Stimulated activated CD8-positive, alpha-beta memory T cell treated with anti-CD3 and anti-CD28 coated beads, Interleukin-4, amount 100 ng/mL, for 48 hours (primary cell): Measurements from ENCODE around the gene ZNF358.

Source experiments
- DNase-seq: peaks from one replicate; pipeline ENCODE4 v3.0.0-alpha.2; 2020

The ZNF358 gene

DNA sequence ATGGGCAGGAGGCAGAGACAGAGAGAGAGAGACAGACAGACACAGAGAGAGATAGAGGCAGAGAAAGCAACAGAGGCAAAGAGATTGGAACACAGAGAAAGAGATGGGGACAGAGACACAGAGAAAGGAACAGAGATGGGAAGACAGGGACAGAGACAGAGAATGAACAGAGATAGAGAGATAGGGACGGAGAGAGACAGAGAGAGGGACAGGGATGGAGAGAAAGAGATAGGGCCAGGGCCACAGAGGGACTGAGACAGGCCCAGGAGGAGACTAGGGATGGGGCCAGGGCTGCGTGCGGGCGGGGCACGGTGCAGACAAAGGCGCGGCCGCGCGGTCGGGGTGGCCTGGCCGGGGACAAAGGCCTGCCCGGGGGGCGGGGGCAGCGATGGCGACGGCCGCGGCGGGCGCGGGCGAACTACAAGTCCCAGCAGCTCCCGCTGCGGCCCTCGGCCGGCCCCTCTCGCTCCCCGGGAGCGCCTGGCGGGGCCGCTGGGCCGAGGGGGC is at the start of gene ZNF358:
Gene ZNF358, plus strand, starts transcription at position 459 of the 507 bp plus-strand sequence. CDS start 3,140 bp downstream, outside the sequence.
- peak; percentile 67 for DNase-seq

DNA sequence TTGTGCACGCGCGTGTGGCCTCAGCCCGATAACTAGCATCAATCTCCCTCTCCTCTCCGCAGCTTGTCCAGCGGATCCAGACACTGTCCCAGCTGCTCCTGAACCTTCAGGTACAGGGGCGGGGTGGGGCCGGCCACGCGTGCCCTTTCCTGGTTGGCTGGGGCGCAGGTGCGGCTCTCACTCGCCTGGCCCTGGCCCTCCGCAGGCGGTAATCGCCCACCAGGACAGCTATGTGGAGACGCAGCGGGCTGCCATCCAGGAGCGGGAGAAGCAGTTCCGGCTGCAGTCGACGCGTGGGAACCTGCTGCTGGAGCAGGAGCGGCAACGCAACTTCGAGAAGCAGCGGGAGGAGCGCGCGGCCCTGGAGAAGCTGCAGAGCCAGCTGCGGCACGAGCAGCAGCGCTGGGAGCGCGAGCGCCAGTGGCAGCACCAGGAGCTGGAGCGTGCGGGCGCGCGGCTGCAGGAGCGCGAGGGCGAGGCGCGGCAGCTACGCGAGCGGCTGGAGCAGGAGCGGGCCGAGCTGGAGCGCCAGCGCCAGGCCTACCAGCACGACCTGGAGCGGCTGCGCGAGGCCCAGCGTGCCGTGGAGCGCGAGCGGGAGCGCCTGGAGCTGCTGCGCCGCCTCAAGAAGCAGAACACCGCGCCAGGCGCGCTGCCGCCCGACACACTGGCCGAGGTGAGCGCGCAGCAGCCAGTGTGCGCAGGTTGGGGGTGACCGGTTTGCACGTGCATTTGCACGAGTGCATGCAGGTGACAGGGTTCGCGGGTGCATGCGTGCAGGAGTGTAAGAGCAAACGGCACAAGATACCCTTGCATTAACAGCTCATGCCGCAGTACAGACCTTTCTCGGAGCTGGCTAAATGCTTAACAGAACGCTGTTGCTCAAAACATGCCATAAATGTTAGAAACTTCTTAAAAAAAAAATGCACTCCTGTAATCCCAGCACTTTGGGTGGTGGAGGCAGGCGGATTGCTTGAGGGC is 48.6 kb upstream of the ZNF358 start:
- DNase-seq = no peak

DNA sequence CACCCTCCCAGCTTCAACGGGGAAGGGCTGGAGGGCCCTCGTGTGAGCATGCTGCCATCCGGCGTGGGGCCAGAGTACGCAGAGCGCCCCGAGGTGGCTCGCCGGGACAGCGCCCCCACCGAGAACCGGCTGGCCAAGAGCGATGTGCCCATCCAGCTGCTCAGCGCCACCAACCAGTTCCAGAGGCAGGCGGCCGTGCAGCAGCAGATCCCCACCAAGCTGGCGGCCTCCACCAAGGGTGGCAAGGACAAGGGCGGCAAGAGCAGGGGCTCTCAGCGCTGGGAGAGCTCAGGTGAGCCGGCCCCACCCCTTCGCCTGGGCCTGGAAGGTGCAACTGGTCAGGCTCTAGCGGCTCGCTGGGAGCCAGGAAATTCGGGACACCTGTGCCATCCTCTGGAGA is 47.1 kb upstream of the ZNF358 start:
- no peak for DNase-seq

DNA sequence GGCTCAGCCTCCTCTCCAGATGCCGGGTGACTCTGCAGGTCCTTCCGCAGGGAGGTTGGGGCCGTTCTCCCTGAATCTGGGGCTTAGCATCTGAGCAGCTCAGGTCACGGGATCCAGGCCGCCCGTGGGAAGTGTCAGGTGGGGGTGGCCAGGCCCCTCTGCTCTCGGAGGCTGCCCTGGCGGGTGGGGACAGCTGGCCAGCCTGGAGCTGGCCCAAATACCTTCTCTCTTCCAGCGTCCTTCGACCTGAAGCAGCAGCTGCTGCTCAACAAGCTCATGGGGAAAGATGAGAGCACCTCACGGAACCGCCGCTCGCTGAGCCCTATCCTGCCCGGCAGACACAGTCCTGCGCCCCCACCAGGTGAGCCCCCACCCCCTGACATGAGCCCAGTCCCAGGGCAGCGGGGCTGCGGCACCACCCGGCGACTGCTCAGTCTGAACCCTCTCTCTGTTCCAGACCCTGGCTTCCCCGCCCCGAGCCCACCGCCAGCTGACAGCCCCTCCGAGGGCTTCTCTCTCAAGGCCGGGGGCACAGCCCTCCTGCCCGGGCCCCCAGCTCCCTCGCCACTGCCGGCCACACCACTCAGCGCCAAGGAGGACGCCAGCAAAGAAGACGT is 46.1 kb upstream of the ZNF358 start:
- DNase-seq = no peak

DNA sequence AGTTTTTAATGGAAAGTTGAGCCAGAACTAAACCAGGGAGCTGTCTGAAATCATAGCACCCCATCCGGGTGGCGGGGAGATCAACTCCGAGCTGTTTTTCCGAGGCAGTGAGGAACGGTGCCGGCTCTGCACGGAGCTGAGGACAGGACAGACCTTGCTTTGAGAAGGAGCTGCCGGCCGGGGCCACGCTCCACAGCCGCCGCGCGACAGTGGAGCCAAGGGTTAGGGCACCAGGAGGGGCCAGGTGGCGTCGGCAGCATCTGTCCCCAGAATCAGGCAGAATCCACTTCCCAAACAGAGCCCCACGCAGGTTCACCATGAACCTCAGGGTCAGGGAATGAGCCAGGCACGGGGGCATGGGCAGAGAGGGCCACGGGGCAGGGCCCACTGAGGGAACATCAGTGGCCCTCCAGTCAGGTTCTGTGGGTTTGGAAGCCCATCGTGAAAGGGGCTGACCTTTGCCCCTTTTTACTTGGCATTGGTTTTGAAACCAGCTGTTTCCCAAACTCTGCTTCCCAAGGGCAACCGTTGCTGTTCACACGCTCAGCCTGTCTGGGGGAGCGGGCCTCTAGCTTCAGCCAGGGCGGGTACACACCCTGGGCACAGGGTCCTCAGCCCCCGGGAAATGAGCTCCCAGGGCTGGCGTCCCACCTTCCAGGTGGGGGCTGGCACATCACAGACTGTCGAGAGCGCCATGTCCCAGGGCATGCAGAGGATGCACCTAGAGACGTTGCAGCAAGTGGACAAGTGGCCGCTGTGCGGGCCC is 45.2 kb upstream of the ZNF358 start:
- DNase-seq = no peak

DNA sequence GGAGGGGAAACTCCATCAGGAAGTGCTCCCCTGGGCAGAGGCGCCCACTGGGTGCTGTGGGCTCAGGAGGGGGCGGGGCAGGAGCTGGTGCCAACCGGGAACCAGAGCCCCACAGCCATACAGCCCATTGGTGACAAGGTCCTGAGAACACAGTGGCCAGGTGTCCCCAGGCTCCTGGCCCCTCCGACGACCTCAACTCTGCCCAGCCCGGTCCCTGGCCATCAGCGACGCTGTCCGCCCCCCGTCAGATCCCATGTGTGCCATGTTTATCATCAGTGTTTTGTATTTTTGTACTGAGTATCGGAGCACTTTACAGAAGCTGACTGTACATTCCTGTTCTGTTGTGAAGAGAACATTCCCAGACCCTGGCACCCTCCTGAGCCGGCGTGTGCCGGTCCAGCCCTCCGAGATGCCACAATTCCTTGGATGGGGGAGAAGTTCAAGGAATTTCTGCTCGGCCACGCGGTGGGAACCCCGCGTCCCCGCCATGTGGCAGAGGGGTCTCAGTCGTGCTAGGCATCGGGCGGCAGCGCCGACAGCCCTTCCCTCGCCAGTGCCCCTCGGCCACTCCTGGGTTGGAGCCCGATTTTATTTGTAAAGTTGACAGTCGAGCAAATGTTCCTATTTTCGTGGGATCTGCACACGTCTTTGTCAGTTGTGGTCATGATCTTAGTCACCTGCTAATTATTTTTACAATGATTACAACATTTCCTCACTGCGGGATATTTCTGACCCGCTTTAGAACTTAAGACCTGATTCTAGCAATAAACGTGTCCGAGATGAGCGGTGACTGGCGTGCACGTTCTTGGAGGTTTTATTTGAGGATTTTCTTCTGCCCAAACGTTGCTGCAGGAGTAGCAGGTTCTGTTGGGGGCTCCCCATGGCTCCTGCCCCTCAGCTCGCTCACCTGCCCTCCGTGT is 43.9 kb upstream of the ZNF358 start:
- no peak for DNase-seq

DNA sequence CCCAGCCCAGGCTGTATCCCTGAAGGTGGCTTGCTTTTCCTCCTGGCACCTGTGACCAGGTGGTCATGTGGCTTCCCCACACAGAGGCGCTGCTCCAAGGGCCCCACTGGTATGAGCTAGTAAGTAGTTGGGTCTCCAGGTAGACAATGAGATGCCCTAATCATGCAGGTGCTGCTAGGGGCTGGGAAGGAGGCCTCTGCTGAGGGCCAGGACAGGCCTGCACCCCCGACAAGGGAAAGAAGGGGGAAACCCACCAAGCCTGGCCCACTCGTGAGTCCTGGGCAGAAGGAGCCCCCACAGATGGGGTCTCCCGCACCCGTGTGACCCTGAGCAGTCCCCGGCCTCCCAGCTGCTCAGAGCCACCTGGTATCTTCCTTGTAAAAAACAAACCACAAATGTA is 40.2 kb upstream of the ZNF358 start:
- DNase-seq = no peak

DNA sequence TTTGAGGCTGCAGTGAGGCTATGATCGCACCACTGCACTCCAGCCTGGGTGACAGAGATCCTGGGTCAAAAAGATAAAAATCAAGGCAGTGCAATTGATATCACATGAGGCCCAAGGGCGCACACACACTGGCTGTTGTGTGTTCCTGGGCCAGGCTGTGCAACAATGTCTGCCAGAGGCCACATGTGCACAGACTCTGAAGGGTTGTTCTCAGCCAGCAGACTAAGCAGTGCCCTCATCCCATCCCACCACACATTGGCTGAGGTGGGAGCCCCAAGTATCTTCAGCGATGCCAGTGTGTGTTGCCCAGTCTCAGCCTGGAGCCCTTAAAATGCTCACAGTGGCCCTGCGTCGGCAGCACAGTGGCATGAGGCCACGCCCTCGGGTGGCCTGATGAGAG is 39.7 kb upstream of the ZNF358 start:
- DNase-seq = no peak

DNA sequence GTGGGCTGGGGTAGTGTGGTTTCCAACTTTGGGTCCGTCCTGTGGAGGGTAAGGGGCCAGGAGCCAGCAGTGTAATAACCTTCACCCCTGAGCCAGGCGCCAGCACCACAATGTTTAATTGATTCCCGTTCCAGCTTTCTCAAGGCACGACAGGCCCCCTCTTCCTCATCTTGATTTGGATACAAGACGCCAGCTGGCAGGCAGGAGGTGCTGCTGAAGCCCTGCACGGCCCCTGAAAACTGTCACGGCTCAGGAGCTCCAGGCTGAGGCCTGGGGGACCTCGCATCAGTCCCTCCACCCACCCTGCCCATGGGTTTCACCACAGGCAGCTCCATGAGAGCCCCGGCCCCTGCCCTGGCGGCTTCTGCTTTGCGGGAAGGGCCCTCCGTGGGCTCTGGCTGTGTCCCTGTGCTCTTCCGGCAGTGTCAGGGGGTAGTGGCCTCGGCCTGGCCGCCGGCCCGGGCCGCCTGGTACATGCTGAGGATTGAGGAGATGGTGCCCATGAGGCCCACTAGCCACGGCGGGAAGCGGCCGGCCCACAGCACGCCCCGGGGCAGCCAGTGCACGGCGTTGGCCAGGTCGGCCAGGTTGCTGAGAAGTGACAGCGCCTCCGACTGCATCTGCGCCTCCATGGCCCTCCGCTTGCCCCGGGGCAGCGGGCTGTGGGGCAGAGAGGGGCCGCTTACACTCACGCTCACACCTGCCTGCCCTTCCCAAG is 39.0 kb upstream of the ZNF358 start:
- no peak for DNase-seq

DNA sequence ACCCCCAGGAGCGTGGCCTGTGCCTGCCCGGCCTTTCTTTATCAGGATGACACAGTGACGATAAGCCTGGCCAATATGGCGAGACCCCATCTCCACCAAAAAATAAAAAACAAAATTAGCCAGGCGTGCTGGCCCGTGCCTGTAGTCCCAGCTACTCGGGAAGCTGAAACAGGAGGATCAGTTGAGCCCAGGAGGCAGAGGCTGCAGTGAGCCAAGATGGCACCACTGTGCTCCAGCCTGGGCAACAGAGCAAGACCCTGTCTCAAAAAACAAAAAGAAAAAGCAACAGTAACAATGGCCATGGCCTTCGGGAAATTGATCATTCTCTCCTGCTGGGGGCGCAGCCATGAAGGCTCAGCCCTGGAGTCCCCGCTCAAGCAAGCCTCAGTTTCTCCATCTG is 38.1 kb upstream of the ZNF358 start:
- DNase-seq = no peak

DNA sequence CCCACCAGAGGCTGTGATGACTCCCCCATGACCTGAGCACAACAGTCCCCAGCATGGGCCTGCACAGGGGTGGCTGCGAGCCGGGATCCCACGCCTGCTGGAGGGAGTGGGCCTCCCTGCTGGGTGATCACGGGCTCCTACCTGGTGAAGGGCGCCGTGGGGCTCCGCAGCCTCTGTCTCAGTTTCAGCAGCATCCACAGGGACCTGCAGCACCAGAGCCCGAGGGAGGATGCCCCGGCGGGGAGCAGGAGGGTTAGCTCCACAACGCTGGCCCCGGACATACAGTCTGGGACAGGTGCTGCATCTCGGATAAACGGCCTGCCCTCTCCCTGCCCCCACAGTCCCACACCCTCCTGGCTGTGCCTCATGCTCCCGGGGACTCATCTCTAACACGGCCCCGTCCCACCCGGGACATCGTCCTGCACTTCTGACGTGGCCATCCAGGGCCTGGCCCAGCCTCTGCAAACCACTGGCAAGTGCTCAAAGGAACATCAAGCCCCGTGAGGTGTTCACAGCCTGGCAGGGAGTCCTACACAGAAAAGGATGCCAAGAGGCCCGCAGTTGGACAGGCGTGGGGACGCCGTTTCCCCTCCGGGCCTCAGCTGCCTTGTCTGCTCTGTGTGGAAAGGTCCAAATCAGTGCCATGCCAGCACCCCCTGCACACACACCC is 37.6 kb upstream of the ZNF358 start:
- no peak for DNase-seq

DNA sequence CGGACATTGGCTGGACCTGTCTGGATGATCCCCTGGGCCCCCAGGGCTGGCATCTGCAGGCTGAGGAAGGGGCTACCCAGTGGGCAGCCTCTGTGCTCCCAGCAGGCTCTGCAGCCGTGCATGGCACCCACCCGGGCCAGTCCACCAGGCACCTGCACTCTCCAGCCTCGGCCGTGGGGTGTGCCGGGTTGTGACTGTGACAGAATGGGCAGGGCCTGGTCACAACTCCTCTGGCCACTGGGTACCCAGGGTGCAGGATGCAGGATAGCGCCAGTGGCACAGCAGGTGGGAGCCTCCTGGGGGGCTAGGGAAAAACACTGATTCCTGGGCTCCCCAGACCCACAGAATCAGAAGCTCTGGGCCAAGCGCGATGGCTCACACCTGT is 37.1 kb upstream of the ZNF358 start:
- no peak for DNase-seq

DNA sequence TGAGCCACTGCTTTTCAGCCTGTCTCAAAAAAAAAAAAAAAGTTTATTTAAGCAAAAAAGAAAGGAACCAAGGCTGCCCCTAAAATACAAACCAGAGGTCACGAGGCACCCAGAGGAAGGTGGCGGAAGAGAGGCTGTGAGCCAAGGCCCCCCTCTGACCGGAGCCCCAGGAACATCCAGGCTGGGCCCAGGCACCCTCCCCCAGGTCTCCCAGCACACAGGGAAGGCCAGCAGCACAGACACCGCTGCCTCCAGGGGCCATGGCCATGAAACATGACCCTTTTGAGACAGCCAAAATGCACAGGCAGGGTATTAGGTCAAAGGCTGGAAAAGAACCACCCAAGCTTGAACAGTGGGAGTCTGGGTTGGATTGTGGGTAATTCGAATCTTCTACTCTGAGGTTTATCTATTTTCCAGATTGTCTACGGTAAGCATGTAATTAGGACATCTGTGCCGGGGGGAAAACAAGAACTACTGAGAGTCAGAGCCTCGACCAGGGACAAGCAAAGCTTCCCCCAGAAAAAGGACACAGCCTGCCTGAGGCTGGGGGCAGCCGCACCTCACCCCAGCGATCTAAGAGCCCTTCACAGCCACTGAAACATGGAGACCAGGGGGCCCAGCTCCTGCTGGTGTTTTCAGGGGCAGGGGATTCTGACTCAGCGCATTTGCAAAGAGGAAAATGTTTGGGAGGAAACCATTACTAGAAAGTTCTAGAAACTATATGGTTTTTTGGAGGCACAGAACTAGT is 35.5 kb upstream of the ZNF358 start:
- no peak for DNase-seq

DNA sequence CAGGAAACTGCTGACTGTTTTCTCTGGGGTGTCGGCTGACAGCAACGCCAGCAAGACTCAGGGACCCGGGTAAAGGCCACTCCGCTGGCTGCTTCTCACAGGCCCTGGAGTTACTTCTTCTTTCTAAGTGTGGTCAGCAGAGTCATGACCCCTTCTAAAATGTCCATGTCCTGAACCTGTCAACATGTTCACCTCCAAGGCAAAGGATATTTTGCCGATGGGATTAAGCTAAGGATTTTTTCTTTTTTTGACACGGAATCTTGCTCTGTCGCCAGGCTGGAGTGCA is 35.0 kb upstream of the ZNF358 start:
- DNase-seq = no peak

DNA sequence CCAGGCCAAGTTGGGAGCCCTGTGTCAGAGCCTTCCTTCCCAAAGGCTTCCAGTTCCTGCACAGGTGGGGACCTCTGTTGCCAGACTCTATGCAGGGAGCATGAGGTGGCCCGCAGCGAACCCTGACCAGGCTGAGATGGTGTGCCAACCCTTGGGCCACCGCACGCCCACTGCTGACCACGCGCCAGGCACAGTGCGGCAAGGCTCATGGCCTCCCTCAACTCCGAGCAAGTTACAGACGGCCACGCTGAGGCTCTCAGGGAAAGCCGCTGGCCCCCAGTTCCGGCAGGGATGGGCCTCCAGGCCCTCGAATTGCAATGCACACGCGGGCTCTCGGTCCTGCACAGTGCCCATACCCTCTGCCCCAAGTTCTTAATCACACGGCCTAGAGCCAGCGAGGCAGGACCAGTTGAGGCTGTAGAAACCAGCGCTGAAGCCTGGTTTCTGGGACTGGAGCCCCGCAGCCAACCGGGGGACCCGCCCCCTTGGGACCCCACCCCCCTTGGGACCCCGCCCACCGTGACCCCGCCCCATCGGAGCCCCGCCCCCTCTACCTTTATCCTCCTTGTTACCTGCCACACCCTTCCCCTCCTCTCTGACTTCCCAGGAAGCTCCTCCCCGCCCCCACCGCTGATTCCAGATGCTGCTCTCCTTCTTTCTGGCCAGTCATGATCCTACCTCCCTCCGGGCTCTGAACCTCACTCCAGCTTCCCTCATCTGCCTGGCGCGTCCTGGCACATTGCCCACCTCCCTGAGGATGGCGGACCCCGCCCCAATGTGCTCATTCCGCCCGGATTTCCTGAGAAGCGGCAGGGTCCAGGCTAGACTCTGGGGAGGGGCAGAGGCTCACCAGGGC is 33.1 kb upstream of the ZNF358 start:
- peak; percentile 35 for DNase-seq

DNA sequence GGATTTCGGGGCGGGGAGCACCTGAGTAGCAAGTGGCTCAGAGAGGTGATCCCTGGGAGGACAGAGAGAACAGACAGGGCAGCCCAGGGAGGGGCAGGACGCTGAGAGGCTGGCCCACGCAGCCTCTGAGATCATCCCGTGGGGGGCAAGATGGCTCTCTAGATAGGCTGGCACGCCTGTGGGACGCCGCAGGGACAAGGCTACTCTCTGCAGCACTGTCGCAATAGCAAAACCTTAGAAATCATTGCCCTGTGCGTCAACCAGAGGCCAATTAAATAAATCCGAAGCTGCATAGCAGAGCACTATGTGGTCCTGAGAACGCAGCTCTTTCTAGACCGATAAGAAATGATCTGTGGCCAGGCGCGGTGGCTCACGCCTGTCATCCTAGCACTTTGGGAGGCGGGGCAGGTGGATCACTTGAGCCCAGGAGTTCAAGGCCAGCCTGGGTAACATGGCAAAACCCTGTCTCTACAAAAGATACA is 32.1 kb upstream of the ZNF358 start:
- DNase-seq = no peak

DNA sequence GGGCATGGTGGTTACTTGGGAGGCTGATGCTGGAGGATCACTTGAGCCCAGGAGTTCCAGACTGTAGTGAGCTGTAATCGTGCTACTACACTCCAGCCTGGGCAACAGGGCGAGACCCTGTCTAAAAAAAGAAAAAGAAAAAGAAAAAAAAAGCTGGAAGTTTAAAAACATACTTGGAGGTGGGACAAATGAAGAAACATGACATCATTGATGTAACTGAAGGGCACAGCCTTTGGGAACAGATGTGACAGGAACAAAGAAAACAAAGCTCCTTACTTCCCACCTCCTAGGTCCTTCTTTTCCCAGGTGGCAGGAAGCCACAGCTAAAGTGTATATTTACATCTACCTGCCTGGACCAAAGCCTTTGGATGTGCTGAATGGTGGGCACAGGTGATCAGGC is 29.0 kb upstream of the ZNF358 start:
- no peak for DNase-seq

DNA sequence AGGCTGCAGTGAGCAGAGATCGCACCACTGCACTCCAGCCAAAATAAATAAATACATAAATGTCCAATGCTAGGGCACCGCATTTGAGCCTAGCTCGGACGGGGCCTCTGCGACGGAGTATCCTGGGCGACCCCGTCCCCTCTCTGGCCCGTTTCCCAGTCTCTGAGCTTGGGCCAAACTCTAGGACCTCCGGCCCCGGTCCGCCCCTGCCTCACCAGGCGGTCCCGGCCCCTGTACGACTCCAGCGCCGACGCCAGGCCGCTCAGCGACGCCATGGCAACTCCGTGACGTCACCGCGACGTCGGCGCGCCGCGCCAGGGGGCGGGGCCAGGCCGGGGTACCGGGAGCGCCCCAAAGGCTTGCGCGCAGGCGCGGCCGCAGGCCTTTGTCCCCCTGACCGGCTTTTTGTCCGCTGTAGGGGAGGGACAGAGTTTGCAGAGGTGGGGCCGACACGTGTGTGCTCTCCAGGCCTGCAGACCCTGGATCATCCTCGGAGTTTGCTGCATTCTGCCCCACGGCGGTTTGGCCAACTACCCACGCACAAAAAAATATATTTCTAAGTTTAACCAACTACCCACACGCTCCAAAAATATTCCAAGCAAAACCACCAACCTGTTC is 27.1 kb upstream of the ZNF358 start, which contains the start of gene PEX11G:
Gene PEX11G, minus strand, starts transcription at position 300 of the 618 bp plus-strand sequence. Its CDS starts 25 bp downstream, at position 275.
- peak; percentile 97 for DNase-seq

DNA sequence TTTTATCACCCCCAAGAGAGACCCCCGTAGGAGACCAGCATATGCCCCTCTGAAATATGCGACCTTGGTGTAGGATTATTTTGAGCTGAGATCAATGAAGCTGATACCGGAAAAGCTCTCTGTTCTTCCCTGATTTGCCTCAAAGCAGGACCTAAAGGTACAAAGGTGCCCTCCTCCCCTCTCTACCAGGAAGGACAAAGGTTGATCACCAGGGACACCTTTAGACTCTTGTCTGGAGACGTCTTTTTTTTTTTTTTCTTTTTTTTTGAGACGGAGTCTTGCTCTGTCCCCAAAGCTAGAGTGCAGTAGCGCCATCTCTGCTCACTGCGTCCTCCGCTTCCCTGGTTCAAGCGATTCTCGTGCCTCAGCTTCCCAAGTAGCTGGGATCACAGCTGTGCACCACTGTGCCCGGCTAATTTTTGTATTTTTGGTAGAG is 26.3 kb upstream of the ZNF358 start:
- DNase-seq = no peak
